Endodermal cell (in vitro differentiated cells): ENCODE data around the gene SPATS2. TPM values are rescaled to one million over a fixed set of nuclear protein-coding genes. Genes with fewer than 3 reads are reported as not detected.

ENCODE experiments used
- DNase-seq: peaks from one replicate; pipeline ENCODE4 v3.0.0-alpha.2; 2017
- H3K27ac ChIP-seq: 2 replicates; pipeline ENCODE4 v1.5.1; 2013; ENCODE audit warnings: mild to moderate bottlenecking, low read depth, low read length, moderate library complexity
- H3K27me3 ChIP-seq: 2 replicates; pipeline ENCODE4 v1.6.1; 2013; ENCODE audit warnings: mild to moderate bottlenecking, low read length, moderate library complexity; ENCODE audit not compliant: insufficient read depth, control insufficient read depth, poor library complexity, severe bottlenecking
- H3K36me3 ChIP-seq: 2 replicates; pipeline ENCODE4 v1.7.0; 2013; ENCODE audit warnings: mild to moderate bottlenecking, low read length, moderate library complexity; ENCODE audit not compliant: control insufficient read depth, insufficient read depth
- H3K4me1 ChIP-seq: one replicate; pipeline ENCODE4 v1.7.0; 2013; ENCODE audit warnings: low read length; ENCODE audit not compliant: control insufficient read depth, insufficient read depth
- H3K4me3 ChIP-seq: 2 replicates; pipeline ENCODE4 v1.5.1; 2013; ENCODE audit warnings: mild to moderate bottlenecking, low read length, moderate library complexity
- H3K9ac ChIP-seq: 2 replicates; pipeline ENCODE4 v1.6.1; 2013; ENCODE audit warnings: mild to moderate bottlenecking, low read length, moderate library complexity; ENCODE audit not compliant: poor library complexity, severe bottlenecking; ENCODE audit errors: extremely low read depth
- H3K9me3 ChIP-seq: 2 replicates; pipeline ENCODE4 v1.6.1; 2013; ENCODE audit warnings: mild to moderate bottlenecking, low read length, moderate library complexity; ENCODE audit not compliant: control insufficient read depth
- H3K27ac Mint-ChIP-seq: 2 replicates; pipeline ENCODE4 v1.8.0; 2020; ENCODE audit warnings: mixed read lengths
- H3K27me3 Mint-ChIP-seq: 2 replicates; pipeline ENCODE4 v1.8.0; 2021; ENCODE audit warnings: mild to moderate bottlenecking, mixed read lengths; ENCODE audit not compliant: insufficient read depth
- H3K36me3 Mint-ChIP-seq: 2 replicates; pipeline ENCODE4 v1.8.0; 2020; ENCODE audit warnings: low read depth, mixed read lengths
- H3K4me1 Mint-ChIP-seq: 2 replicates; pipeline ENCODE4 v1.8.0; 2020; ENCODE audit warnings: mixed read lengths
- H3K4me3 Mint-ChIP-seq: 2 replicates; pipeline ENCODE4 v1.8.0; 2020; ENCODE audit warnings: mild to moderate bottlenecking, moderate library complexity, mixed read lengths
- H3K9me3 Mint-ChIP-seq: 2 replicates; pipeline ENCODE4 v1.8.0; 2020; ENCODE audit warnings: mild to moderate bottlenecking, mixed read lengths
- WGBS, 2 experiments: methylation state at CpG; one replicate each; pipeline versions ENCODE4 v1.1.5 to v1.1.7; 2013; ENCODE audit warnings: missing lambda C conversion rate in 2 of 2, mixed read lengths in 1 of 2; ENCODE audit not compliant: insufficient coverage in 1 of 2, insufficient read length in 1 of 2; 5-methylcytosine and 5-hydroxymethylcytosine counted together
- total RNA-seq, 2 donors: library from RNA; stranded (reverse); fragmentation: NEBNext Ultra II Directional in 1 of 2; extraction: Animal tissue kit (Norgen Biotek cat#: 25700) in 1 of 2; gene quantifications; 2 replicates in 1 of 2; 3 replicates in 1 of 2; pipeline ENCODE4 v1.2.1, GENCODE V29; 2021
- TF ChIP-seq, protein P1 (sequence below): fragments of 200-600 bp; sonication (generic); conservative IDR thresholded peaks from 2 replicates; pipeline ENCODE4 v1.5.0; 2021; ENCODE audit warnings: antibody characterized with exemption, mild to moderate bottlenecking

SPATS2 gene
- total RNA-seq, 2 donors from 2014 or later: 50.2 to 64.8 TPM

DNA sequence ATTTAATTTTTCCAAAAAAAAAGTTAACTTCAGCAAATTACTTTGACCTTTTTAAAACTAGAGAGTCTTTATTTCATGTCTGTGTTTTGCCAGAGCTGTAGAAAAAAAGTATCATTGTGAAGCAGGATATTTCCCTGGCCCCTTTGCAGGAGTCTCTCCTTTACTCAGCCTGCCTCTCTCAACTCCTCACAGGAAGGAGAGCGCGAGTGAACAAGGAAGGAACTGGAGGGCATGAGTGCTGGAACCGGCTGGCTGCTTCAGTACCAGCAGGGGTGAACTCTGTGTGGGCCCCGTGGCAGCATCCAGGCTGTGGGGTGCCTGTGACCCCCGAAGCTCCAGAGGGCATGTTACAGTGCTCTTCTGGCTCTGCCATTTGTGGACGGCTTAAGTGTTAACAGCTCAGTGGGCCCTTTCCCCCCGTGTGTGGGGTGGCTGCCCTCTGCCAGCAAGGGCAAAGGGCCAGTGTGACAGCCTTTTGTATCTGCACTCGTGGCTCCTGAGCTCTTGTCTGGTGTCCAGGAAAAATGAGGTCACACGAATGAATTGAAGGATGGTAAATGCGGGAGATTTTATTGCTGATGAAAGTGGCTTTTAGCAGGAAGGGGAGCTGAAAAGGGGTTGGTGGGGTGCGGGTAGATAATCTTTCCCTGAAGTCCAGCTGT, 95.0 kb downstream of the SPATS2 start:
- DNase-seq: no peak
- Histone ChIP-seq H3K36me3 (peaks cover 16% of the 10 kb centered on the region), H3K9ac (no peak overlapping the region), H3K4me3 (no peak overlapping the region), H3K27ac (no peak overlapping the region), H3K4me1 (no peaks in the 10 kb centered on the region), H3K9me3 (peaks cover 10% of the 10 kb centered on the region), H3K27me3 (no peaks in the 10 kb centered on the region)
- TF ChIP-seq, protein P1, sequence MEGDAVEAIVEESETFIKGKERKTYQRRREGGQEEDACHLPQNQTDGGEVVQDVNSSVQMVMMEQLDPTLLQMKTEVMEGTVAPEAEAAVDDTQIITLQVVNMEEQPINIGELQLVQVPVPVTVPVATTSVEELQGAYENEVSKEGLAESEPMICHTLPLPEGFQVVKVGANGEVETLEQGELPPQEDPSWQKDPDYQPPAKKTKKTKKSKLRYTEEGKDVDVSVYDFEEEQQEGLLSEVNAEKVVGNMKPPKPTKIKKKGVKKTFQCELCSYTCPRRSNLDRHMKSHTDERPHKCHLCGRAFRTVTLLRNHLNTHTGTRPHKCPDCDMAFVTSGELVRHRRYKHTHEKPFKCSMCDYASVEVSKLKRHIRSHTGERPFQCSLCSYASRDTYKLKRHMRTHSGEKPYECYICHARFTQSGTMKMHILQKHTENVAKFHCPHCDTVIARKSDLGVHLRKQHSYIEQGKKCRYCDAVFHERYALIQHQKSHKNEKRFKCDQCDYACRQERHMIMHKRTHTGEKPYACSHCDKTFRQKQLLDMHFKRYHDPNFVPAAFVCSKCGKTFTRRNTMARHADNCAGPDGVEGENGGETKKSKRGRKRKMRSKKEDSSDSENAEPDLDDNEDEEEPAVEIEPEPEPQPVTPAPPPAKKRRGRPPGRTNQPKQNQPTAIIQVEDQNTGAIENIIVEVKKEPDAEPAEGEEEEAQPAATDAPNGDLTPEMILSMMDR: no peak
- Mint-ChIP-seq H3K4me1 (peaks cover 16% of the 10 kb centered on the region), H3K4me3 (no peak overlapping the region), H3K9me3 (no peaks in the 10 kb centered on the region), H3K27ac (peak overlapping the region; percentile 0), H3K27me3 (no peaks in the 10 kb centered on the region), H3K36me3 (peaks cover 47% of the 10 kb centered on the region)
- WGBS, 2 experiments: 94 to 98% methylated on average over 6 to 11 of the region's 11 CpGs

- H3K27me3 Mint-ChIP-seq: no peaks in the 10 kb centered on the region
- no peak overlapping the region for H3K4me3 Mint-ChIP-seq
- peaks cover 39% of the 10 kb centered on the region for H3K36me3 Mint-ChIP-seq
- WGBS, 2 experiments: 100% methylated on average over 1 of the region's 2 CpGs; no CpG with 5 or more reads in 1 of the 2 experiments
- no peaks in the 10 kb centered on the region for H3K4me1 ChIP-seq
- H3K4me3 ChIP-seq: no peak overlapping the region
- DNase-seq: no peak
- TF ChIP-seq, protein P1: no peak
- no peak overlapping the region for H3K9ac ChIP-seq
- no peak overlapping the region for H3K27ac Mint-ChIP-seq
- H3K9me3 ChIP-seq: peaks cover 10% of the 10 kb centered on the region
- no peak overlapping the region for H3K27ac ChIP-seq
- no peaks in the 10 kb centered on the region for H3K9me3 Mint-ChIP-seq
- H3K36me3 ChIP-seq: peaks cover 16% of the 10 kb centered on the region
- peaks cover 15% of the 10 kb centered on the region for H3K4me1 Mint-ChIP-seq
- no peaks in the 10 kb centered on the region for H3K27me3 ChIP-seq
Observed at GRCh38 chr12:49465132-49465531, 97.9 kb downstream of the SPATS2 start.

DNA sequence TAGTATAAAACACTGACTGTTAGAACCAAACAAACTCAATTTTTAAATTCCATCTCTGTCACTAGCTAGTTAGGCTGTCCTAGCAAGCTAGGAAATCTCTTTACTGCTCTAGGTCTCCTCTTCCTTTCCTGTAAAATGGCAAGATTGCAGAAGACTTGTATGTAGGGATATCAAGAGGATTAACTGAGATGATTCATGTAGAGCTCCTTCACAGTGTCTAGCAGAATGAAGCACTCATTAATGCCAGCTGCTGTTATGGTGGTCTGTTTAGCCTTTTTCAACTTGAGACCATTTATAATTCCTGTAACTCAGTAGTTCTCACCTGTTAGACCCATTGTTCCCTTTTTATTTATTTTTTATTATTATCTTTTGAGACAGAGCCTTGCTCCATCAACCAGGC, 103.7 kb downstream of the SPATS2 start:
- TF ChIP-seq, protein P1: no peak
- Histone ChIP-seq H3K27me3 (no peaks in the 10 kb centered on the region), H3K9ac (no peak overlapping the region), H3K9me3 (no peaks in the 10 kb centered on the region), H3K27ac (no peak overlapping the region), H3K4me1 (peaks cover 4% of the 10 kb centered on the region), H3K4me3 (no peak overlapping the region), H3K36me3 (no peaks in the 10 kb centered on the region)
- DNase-seq: no peak
- Mint-ChIP-seq H3K9me3 (no peaks in the 10 kb centered on the region), H3K27me3 (no peaks in the 10 kb centered on the region), H3K27ac (no peak overlapping the region), H3K4me3 (no peak overlapping the region), H3K36me3 (peaks cover 17% of the 10 kb centered on the region), H3K4me1 (peaks cover 20% of the 10 kb centered on the region)
